ENCODE results near the gene ZNG1A.
A peak's percentile ranks its signal among the peaks of the same experiment; 100 is the strongest.
"Not testable (repeated sequence)": the region's sequence is repeated elsewhere in the genome, so short reads cannot be mapped to it uniquely, and the experiment has no call there.

Gene ZNG1A

DNA sequence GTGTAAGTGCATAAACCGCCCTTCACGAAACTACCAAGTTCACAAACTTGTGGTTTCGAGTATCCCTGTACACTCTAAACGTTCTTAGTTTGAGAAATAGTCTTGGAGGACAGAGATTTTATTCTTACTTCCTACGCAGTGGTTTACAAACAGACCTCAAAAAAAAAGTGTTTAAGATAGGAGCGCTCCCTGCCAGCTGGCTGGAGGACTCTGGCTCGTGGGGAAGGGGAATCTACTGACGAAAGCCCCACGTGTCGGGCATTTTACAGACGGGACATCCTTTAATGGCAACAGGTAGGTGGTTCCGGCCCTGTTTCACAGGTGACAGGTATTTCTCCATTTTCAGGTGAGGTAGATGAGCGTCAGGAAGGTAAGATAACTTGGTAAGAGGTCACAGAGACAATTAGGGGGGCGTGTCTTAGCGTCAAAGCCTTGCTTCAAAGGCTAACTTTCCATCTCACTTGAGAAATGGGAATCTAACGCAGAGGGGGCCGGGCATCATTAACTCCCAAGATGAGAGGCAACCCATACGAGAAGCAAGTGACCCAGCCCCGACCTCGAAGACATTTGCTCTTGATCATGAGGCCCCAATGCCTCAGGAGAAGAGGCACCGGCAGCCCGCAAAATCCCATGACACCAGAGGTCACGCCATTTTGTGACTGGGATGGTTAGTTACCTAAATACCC, 573 bp downstream of the ZNG1A start:
- H3K9me3 ChIP-seq (ENCODE audit: control insufficient read depth, insufficient read depth, low read length); H3K27ac ChIP-seq (ENCODE audit: low read length); H3K27me3 ChIP-seq (ENCODE audit: control insufficient read depth, insufficient read depth, low read length); H3K4me1 ChIP-seq (ENCODE audit: control insufficient read depth, insufficient read depth, low read length); DNase-seq (ENCODE audit: low read depth, low spot score); H3K36me3 ChIP-seq (ENCODE audit: control insufficient read depth, insufficient read depth, low read length): not testable (repeated sequence)
- no CpG with 5 or more reads among the region's 23 CpGs for WGBS (ENCODE audit: insufficient coverage, insufficient read length)
- H3K4me3 ChIP-seq (ENCODE audit: low read length) = peak overlapping the region; percentile 38; the same call in 1 of the 2 replicates

DNA sequence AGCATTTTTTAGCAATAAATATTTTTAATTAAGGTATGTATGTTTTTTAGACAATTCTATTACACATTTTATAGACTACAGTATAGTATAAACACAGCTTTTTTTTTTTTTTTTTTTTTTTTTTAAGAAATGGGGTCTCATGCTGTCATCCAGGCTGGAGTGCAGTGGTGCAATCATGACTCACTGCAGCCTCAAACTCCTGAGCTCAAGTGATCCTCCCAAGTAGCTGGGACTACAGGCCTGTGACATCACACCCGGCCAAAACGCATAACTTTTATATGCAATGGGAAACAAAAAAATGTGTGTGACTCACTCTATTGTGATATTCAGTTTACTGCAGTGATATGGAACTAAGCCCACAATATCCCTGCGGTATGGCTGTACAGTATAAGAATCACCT, 9.1 kb downstream of the ZNG1A start:
- H3K27me3 ChIP-seq (ENCODE audit: control insufficient read depth, insufficient read depth, low read length); H3K4me3 ChIP-seq (ENCODE audit: low read length); DNase-seq (ENCODE audit: low read depth, low spot score): not testable (repeated sequence)

GRCh38 chr9:159871-160270, 19.0 kb downstream of the ZNG1A start:
- H3K27me3 ChIP-seq (ENCODE audit: control insufficient read depth, insufficient read depth, low read length); DNase-seq (ENCODE audit: low read depth, low spot score); H3K4me3 ChIP-seq (ENCODE audit: low read length); H3K36me3 ChIP-seq (ENCODE audit: control insufficient read depth, insufficient read depth, low read length); H3K27ac ChIP-seq (ENCODE audit: low read length); H3K4me1 ChIP-seq (ENCODE audit: control insufficient read depth, insufficient read depth, low read length); H3K9me3 ChIP-seq (ENCODE audit: control insufficient read depth, insufficient read depth, low read length): not testable (repeated sequence)
- no CpG with 5 or more reads among the region's 1 CpG for WGBS (ENCODE audit: insufficient coverage, insufficient read length)

More for the DNA sequence above, 9.1 kb downstream of the ZNG1A start:
- H3K9me3 ChIP-seq (ENCODE audit: control insufficient read depth, insufficient read depth, low read length); H3K27ac ChIP-seq (ENCODE audit: low read length); H3K36me3 ChIP-seq (ENCODE audit: control insufficient read depth, insufficient read depth, low read length); H3K4me1 ChIP-seq (ENCODE audit: control insufficient read depth, insufficient read depth, low read length): not testable (repeated sequence)
- WGBS (ENCODE audit: insufficient coverage, insufficient read length) = no CpG with 5 or more reads among the region's 3 CpGs

DNA sequence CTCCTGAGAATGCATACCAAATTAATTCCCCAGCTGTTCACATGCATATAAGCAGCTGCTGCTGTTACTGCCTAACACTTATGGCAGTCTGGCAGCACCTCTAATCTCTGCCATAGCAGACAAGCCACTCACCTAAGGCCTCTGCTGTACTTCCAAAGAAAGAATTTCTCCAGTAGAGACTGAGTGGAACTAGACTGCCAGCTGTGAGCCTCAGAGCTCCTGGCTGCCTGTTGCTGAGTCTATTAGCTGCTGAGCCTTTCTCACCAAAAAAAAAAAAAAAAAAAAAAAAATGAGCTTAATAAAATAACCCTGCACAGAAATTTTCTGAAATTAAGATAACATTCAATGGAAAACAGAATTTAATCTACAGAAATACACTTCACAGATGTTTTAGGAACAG, 27.7 kb downstream of the ZNG1A start:
- not testable (repeated sequence) for H3K27me3 ChIP-seq (ENCODE audit: control insufficient read depth, insufficient read depth, low read length); H3K4me1 ChIP-seq (ENCODE audit: control insufficient read depth, insufficient read depth, low read length); H3K4me3 ChIP-seq (ENCODE audit: low read length); H3K27ac ChIP-seq (ENCODE audit: low read length); H3K9me3 ChIP-seq (ENCODE audit: control insufficient read depth, insufficient read depth, low read length); DNase-seq (ENCODE audit: low read depth, low spot score); H3K36me3 ChIP-seq (ENCODE audit: control insufficient read depth, insufficient read depth, low read length)

DNA sequence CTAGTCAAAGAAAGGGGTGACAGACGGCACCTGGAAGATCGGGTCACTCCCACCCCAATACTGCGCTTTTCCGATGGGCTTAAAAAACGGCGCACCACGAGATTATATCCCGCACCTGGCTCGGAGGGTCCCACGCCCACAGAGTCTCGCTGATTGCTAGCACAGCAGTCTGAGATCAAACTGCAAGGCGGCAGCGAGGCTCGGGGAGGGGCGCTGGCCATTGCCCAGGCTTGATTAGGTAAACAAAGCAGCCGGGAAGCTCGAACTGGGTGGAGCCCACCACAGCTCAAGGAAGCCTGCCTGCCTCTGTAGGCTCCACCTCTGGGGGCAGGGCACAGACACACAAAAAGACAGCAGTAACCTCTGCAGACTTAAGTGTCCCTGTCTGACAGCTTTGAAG, 39.0 kb downstream of the ZNG1A start:
- not testable (repeated sequence) for H3K4me3 ChIP-seq (ENCODE audit: low read length); H3K27ac ChIP-seq (ENCODE audit: low read length); H3K27me3 ChIP-seq (ENCODE audit: control insufficient read depth, insufficient read depth, low read length); DNase-seq (ENCODE audit: low read depth, low spot score); H3K36me3 ChIP-seq (ENCODE audit: control insufficient read depth, insufficient read depth, low read length); H3K9me3 ChIP-seq (ENCODE audit: control insufficient read depth, insufficient read depth, low read length); H3K4me1 ChIP-seq (ENCODE audit: control insufficient read depth, insufficient read depth, low read length)
- no CpG with 5 or more reads among the region's 17 CpGs for WGBS (ENCODE audit: insufficient coverage, insufficient read length)

DNA sequence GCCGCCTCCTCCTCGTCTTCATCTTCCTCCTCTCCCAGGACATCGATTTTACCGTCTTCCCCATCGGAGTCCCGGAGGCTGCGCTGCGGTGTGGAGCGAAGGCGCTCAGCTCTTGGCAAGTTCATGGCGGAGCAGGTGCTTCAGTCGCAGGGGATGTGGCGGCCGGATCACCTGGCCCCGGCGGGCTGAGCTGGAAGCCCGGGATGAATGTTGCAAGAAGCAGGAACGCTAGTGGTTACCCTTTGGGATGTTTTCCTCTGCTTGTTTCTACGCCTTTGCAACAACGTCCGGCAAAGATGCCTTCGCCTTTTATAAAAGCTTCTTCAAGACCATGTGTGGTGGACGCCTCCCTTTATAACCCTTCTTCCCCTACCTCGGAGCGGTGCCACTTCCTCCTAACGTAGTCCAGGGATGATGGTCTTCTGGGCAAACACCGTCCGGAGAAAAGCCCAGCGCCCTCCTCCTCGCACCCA, 60.8 kb downstream of the ZNG1A start, which contains the start of gene FOXD4:
Gene FOXD4, minus strand, starts transcription at position 423 of the 473 bp plus-strand sequence. Its CDS starts 298 bp downstream, at position 125.
- H3K36me3 ChIP-seq (ENCODE audit: control insufficient read depth, insufficient read depth, low read length); H3K4me1 ChIP-seq (ENCODE audit: control insufficient read depth, insufficient read depth, low read length); DNase-seq (ENCODE audit: low read depth, low spot score); H3K9me3 ChIP-seq (ENCODE audit: control insufficient read depth, insufficient read depth, low read length); H3K27ac ChIP-seq (ENCODE audit: low read length): not testable (repeated sequence)
- Histone ChIP-seq H3K27me3 (ENCODE audit: control insufficient read depth, insufficient read depth, low read length) (peaks cover 32% of the 10 kb centered on the region), H3K4me3 (ENCODE audit: low read length) (peak within 1 kb of the TSS; percentile 25; the same call in 1 of the 2 replicates)
- no CpG with 5 or more reads among the region's 30 CpGs for WGBS (ENCODE audit: insufficient coverage, insufficient read length)

DNA sequence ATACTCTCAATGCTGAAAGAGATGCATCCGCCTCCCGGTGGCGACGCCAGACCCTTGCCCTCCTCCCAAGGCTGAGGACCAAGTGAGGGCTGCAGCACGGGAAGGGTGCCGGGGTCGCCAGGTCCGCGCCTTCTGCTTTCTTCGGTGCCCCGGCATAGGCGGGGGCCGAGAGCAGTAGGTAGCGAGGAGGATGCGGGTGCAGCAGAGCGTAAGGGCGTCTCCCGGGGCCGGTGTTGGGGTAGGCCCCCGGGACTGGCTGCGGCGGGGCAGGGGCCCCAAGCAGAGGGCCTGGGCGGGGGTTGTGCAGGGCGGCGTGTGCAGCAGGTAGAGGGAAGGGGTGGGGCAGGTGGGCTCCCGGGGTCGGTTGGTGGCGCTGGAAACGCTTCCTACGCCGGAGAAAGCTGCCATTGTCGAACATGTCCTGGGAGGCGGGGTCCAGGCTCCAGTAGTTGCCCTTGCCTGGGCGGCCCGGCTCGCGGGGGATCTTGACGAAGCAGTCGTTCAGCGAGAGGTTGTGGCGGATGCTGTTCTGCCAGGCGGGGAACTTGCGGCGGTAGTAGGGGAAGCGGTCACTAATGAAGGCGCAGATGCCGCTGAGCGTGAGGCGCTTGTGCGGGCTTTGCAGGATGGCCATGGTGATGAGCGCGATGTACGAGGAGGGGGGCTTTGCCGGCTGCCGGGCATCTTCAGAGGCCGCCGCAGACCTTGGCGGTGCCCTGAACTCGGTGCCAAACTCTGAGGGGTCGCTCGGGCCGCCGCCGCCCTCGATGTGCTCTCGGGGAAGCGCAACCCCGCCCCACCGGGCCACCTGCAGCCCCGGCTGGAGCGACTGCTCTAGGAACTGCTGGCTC, 61.5 kb downstream of the ZNG1A start:
- H3K27ac ChIP-seq (ENCODE audit: low read length); H3K9me3 ChIP-seq (ENCODE audit: control insufficient read depth, insufficient read depth, low read length); H3K4me1 ChIP-seq (ENCODE audit: control insufficient read depth, insufficient read depth, low read length); DNase-seq (ENCODE audit: low read depth, low spot score); H3K36me3 ChIP-seq (ENCODE audit: control insufficient read depth, insufficient read depth, low read length): not testable (repeated sequence)
- Histone ChIP-seq H3K4me3 (ENCODE audit: low read length) (peak overlapping the region; percentile 25; the same call in 1 of the 2 replicates), H3K27me3 (ENCODE audit: control insufficient read depth, insufficient read depth, low read length) (peaks cover 37% of the 10 kb centered on the region)
- no CpG with 5 or more reads among the region's 71 CpGs for WGBS (ENCODE audit: insufficient coverage, insufficient read length)

- not testable (repeated sequence) for H3K4me1 ChIP-seq (ENCODE audit: control insufficient read depth, insufficient read depth, low read length); H3K4me3 ChIP-seq (ENCODE audit: low read length); H3K9me3 ChIP-seq (ENCODE audit: control insufficient read depth, insufficient read depth, low read length); DNase-seq (ENCODE audit: low read depth, low spot score); H3K27ac ChIP-seq (ENCODE audit: low read length); H3K36me3 ChIP-seq (ENCODE audit: control insufficient read depth, insufficient read depth, low read length)
- peaks cover 37% of the 10 kb centered on the region for H3K27me3 ChIP-seq (ENCODE audit: control insufficient read depth, insufficient read depth, low read length)
- no CpG with 5 or more reads among the region's 41 CpGs for WGBS (ENCODE audit: insufficient coverage, insufficient read length)
Measured at GRCh38 chr9:116239-117077, 62.4 kb downstream of the ZNG1A start.

DNA sequence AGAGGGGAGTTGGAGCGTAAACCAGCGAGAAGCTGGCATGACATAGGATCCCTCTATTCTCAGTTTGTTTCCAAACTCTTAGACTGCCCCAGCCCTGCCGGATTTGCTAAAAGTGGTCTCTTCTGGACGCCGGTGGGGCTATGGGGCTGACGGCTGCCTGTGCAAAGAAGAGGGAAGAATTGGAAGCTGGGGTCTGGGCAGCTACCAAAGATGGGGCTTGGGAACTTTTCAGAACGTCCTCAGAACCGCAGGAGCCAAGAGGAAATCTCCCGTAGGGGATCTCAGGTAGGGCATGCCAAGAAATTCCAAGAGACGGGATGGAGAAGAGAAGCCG, 63.8 kb downstream of the ZNG1A start:
- peaks cover 37% of the 10 kb centered on the region for H3K27me3 ChIP-seq (ENCODE audit: control insufficient read depth, insufficient read depth, low read length)
- DNase-seq (ENCODE audit: low read depth, low spot score) = not testable (repeated sequence)
- no CpG with 5 or more reads among the region's 11 CpGs for WGBS (ENCODE audit: insufficient coverage, insufficient read length)

More for the DNA sequence above, 63.8 kb downstream of the ZNG1A start:
- H3K9me3 ChIP-seq (ENCODE audit: control insufficient read depth, insufficient read depth, low read length); H3K27ac ChIP-seq (ENCODE audit: low read length); H3K4me3 ChIP-seq (ENCODE audit: low read length); H3K36me3 ChIP-seq (ENCODE audit: control insufficient read depth, insufficient read depth, low read length); H3K4me1 ChIP-seq (ENCODE audit: control insufficient read depth, insufficient read depth, low read length): not testable (repeated sequence)

All from iPS DF 6.9 (cell line).